ENCODE results near the gene TNXB.

The TNXB gene

DNA sequence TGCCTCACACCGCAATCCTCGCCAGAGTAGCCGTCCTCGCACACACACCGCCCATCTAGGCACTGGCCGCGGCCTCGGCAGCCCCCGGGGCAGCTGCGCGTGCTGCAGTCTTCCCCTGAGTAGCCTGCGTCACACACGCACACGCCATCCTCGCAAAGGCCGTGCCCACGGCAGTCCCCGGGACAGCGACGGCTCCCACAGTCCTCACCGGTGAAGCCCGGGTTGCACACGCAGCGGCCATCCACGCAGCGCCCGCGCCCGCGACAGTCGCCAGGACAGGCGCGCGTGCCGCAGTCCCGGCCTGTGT is 13.1 kb downstream of the TNXB start:
- H3F3A ChIP-seq (ENCODE audit: low read depth): no peaks in the 10 kb centered on the region
- no peaks in the 10 kb centered on the region for H3K9me3 ChIP-seq (ENCODE audit: insufficient read depth, low read depth, low read length)
- no peak overlapping the region for H3K4me2 ChIP-seq (ENCODE audit: low read depth, low read length, poor library complexity, severe bottlenecking)
- no peak overlapping the region for H3K9ac ChIP-seq (ENCODE audit: low read depth, low read length, poor library complexity, severe bottlenecking)
- no peaks in the 10 kb centered on the region for H3K79me2 ChIP-seq (ENCODE audit: insufficient read depth, low read length)
- H3K27me3 ChIP-seq (ENCODE audit: insufficient read depth, low read length, poor library complexity, severe bottlenecking): no peaks in the 10 kb centered on the region
- H3K4me1 ChIP-seq (ENCODE audit: insufficient read depth, low read length, poor library complexity, severe bottlenecking): no peaks in the 10 kb centered on the region
- no peaks in the 10 kb centered on the region for H3K36me3 ChIP-seq (ENCODE audit: insufficient read depth, low read length)
- no peak overlapping the region for H2AFZ ChIP-seq (ENCODE audit: low read length)
- H3K9me2 ChIP-seq (replicated peaks; ENCODE audit: low read depth, low read length): no peaks in the 10 kb centered on the region
- no peak for TF ChIP-seq CTCF (conservative IDR thresholded peaks at IDR 0.05; ENCODE audit: low read length)
- no peak for TF ChIP-seq EZH2phosphoT487 (IDR thresholded peaks at IDR 0.05; ENCODE audit: borderline replicate concordance)
- no peak overlapping the region for H3K4me3 ChIP-seq (ENCODE audit: low read length, poor library complexity, severe bottlenecking)
- H4K20me1 ChIP-seq (ENCODE audit: insufficient read depth, low read length, poor library complexity, severe bottlenecking): no peaks in the 10 kb centered on the region

DNA sequence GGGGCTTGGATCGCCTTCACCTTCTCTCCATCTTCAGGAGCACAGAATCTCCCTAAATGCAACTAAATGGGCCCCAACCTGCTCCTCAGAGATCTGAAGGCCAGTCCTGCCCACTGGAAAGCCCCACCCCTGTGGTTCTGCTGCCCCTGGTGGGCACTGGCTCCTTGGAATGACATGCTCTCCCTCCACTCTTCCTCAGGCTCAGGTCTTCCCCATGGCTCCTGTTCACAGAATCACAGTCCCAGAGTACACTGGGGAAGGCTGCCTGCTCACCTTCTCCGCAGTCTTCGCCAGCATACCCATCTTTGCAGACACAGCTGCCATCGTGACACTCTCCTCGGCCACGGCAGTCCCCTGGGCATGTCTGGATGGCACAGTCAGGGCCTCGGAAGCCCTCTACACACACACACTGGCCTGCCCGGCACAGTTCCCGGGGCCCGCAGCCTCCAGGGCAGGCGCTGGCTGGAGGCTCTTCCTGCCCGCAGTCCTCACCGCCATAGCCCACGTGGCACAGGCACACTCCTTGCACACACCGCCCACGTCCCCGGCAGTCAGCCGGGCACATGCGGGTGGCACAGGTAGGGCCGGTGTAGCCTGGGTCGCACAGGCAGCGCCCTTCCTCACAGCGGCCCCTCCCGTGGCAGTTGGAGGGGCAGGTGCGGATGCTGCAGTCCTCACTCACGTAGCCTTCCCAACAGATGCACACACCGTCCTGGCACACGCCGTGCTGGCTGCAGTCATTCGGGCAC is 13.6 kb downstream of the TNXB start:
- Histone ChIP-seq H3F3A (ENCODE audit: low read depth) (no peaks in the 10 kb centered on the region), H3K27me3 (ENCODE audit: insufficient read depth, low read length, poor library complexity, severe bottlenecking) (no peaks in the 10 kb centered on the region), H3K79me2 (ENCODE audit: insufficient read depth, low read length) (no peaks in the 10 kb centered on the region), H3K4me2 (ENCODE audit: low read depth, low read length, poor library complexity, severe bottlenecking) (no peak overlapping the region), H3K9me3 (ENCODE audit: insufficient read depth, low read depth, low read length) (no peaks in the 10 kb centered on the region), H2AFZ (ENCODE audit: low read length) (no peak overlapping the region), H3K4me3 (ENCODE audit: low read length, poor library complexity, severe bottlenecking) (no peak overlapping the region), H3K36me3 (ENCODE audit: insufficient read depth, low read length) (no peaks in the 10 kb centered on the region), H3K4me1 (ENCODE audit: insufficient read depth, low read length, poor library complexity, severe bottlenecking) (no peaks in the 10 kb centered on the region), H4K20me1 (ENCODE audit: insufficient read depth, low read length, poor library complexity, severe bottlenecking) (no peaks in the 10 kb centered on the region), H3K9me2 (replicated peaks; ENCODE audit: low read depth, low read length) (no peaks in the 10 kb centered on the region), H3K9ac (ENCODE audit: low read depth, low read length, poor library complexity, severe bottlenecking) (no peak overlapping the region)
- TF ChIP-seq CTCF (conservative IDR thresholded peaks at IDR 0.05; ENCODE audit: low read length) (no peak; the same call in 1 of the 2 replicates), EZH2phosphoT487 (IDR thresholded peaks at IDR 0.05; ENCODE audit: borderline replicate concordance) (no peak)

GRCh38 chr6:32092760-32093497 is 16.2 kb downstream of the TNXB start:
- Histone ChIP-seq H3K4me2 (ENCODE audit: low read depth, low read length, poor library complexity, severe bottlenecking) (no peak overlapping the region), H3K4me3 (ENCODE audit: low read length, poor library complexity, severe bottlenecking) (no peak overlapping the region), H3K9ac (ENCODE audit: low read depth, low read length, poor library complexity, severe bottlenecking) (no peak overlapping the region), H3K27me3 (ENCODE audit: insufficient read depth, low read length, poor library complexity, severe bottlenecking) (no peaks in the 10 kb centered on the region), H2AFZ (ENCODE audit: low read length) (no peak overlapping the region), H3K36me3 (ENCODE audit: insufficient read depth, low read length) (no peaks in the 10 kb centered on the region), H4K20me1 (ENCODE audit: insufficient read depth, low read length, poor library complexity, severe bottlenecking) (no peaks in the 10 kb centered on the region), H3K4me1 (ENCODE audit: insufficient read depth, low read length, poor library complexity, severe bottlenecking) (no peaks in the 10 kb centered on the region), H3F3A (ENCODE audit: low read depth) (no peaks in the 10 kb centered on the region), H3K9me3 (ENCODE audit: insufficient read depth, low read depth, low read length) (no peaks in the 10 kb centered on the region), H3K79me2 (ENCODE audit: insufficient read depth, low read length) (no peaks in the 10 kb centered on the region), H3K9me2 (replicated peaks; ENCODE audit: low read depth, low read length) (no peaks in the 10 kb centered on the region)
- no peak for TF ChIP-seq EZH2phosphoT487 (IDR thresholded peaks at IDR 0.05; ENCODE audit: borderline replicate concordance)
- TF ChIP-seq CTCF (conservative IDR thresholded peaks at IDR 0.05; ENCODE audit: low read length): no peak
